MM.1S (cell line): ENCODE results near the gene ACO1.

ENCODE experiments used
- CTCF ChIP-seq: fragments of 300-600 bp; sonication (generic); IDR thresholded peaks from 2 replicates; pipeline ENCODE4 v1.5.1; 2016; ENCODE audit warnings: antibody characterized with exemption, low read length, mixed read lengths
- EZH2 ChIP-seq: fragments of 300-600 bp; sonication (generic); optimal IDR thresholded peaks from 2 replicates; pipeline ENCODE3; 2017; ENCODE audit warnings: low read depth, mild to moderate bottlenecking, antibody characterized with exemption, low read length, mixed read lengths
- EZH2phosphoT487 ChIP-seq: fragments of 300-600 bp; sonication (generic); IDR thresholded peaks from 2 replicates; pipeline ENCODE4 v1.6.1; 2018; ENCODE audit warnings: antibody characterized with exemption, low read length

GRCh38 chr9:32497921-32498320, 113.5 kb downstream of the ACO1 start:
- TF ChIP-seq CTCF (no peak), EZH2phosphoT487 (no peak), EZH2 (no peak)
